IMR-90 (cell line): ENCODE results near the gene AATF. TPM values are rescaled to one million over a fixed set of nuclear protein-coding genes. Genes with fewer than 3 reads are reported as not detected.

Experiments
- ATAC-seq: fragments of 200-7000 bp; cut with Tn5 transposase; 2 replicates; pipeline ENCODE4 v1.9.1; 2020; ENCODE audit warnings: low read depth, mild to moderate bottlenecking, moderate library complexity
- BruUV-seq: library from RNA; stranded (reverse); fragments of 400-500 nt; replicated peaks from 2 replicates; lab custom pipeline; 2021; lab: Mats Ljungman, UMichigan
- CTCF ChIA-PET: fragments of 300-600 bp; formaldehyde crosslinking; extraction: SDS; loops from one replicate; lab custom pipeline; 2021; ENCODE audit warnings: antibody characterized with exemption; lab: Yijun Ruan, JAX
- POLR2A ChIA-PET: fragments of 300-600 bp; sonication (Branson Sonifier 250); formaldehyde crosslinking; loops from one replicate; lab custom pipeline; 2022; ENCODE audit warnings: antibody characterized with exemption; ENCODE audit not compliant: unreplicated experiment; lab: Charles Lee
- DNase-seq: peaks from one replicate; pipeline ENCODE4 v3.0.0; 2013
- H2AFZ ChIP-seq: replicated peaks from 2 replicates; pipeline ENCODE3; 2013; ENCODE audit warnings: low read length, mild to moderate bottlenecking; ENCODE audit not compliant: poor library complexity
- H2AK5ac ChIP-seq: 2 replicates; pipeline ENCODE4 v1.6.1; 2013; ENCODE audit warnings: low read depth, low read length, inconsistent platforms
- H2AK9ac ChIP-seq: replicated peaks from 2 replicates; pipeline ENCODE3; 2013; ENCODE audit warnings: mild to moderate bottlenecking, low read depth, low read length, moderate library complexity; ENCODE audit not compliant: poor library complexity
- H2BK120ac ChIP-seq: 2 replicates; pipeline ENCODE4 v1.6.1; 2013; ENCODE audit warnings: low read depth, low read length, inconsistent platforms
- H2BK15ac ChIP-seq: 3 replicates; pipeline ENCODE4 v1.6.1; 2013; ENCODE audit warnings: low read depth, low read length, inconsistent platforms
- H2BK20ac ChIP-seq: 2 replicates; pipeline ENCODE4 v1.6.1; 2013; ENCODE audit warnings: low read depth, mild to moderate bottlenecking, inconsistent platforms, low read length, moderate library complexity
- H2BK5ac ChIP-seq: 2 replicates; pipeline ENCODE4 v1.6.1; 2013; ENCODE audit warnings: mild to moderate bottlenecking, low read depth, low read length, inconsistent platforms; ENCODE audit not compliant: poor library complexity, severe bottlenecking
- H3K14ac ChIP-seq: replicated peaks from 2 replicates; pipeline ENCODE4 v1.6.1; 2013; ENCODE audit warnings: low read depth, low read length, inconsistent platforms
- H3K18ac ChIP-seq: 2 replicates; pipeline ENCODE4 v1.6.1; 2013; ENCODE audit warnings: low read depth, low read length, control low read depth
- H3K23ac ChIP-seq: 2 replicates; pipeline ENCODE4 v1.6.1; 2013; ENCODE audit warnings: low read depth, low read length, inconsistent platforms
- H3K27ac ChIP-seq: 2 replicates; pipeline ENCODE4 v1.5.1; 2013; ENCODE audit warnings: mild to moderate bottlenecking, control low read depth, low read length; ENCODE audit not compliant: insufficient read depth
- H3K27me3 ChIP-seq: 2 replicates; pipeline ENCODE4 v1.6.1; 2013; ENCODE audit warnings: low read length; ENCODE audit not compliant: control insufficient read depth, insufficient read depth
- H3K36me3 ChIP-seq: 2 replicates; pipeline ENCODE4 v1.6.1; 2013; ENCODE audit warnings: low read length, mixed read lengths; ENCODE audit not compliant: control insufficient read depth, insufficient read depth
- H3K4ac ChIP-seq: 2 replicates; pipeline ENCODE4 v1.6.1; 2013; ENCODE audit warnings: low read depth, low read length, inconsistent platforms
- H3K4me1 ChIP-seq: 2 replicates; pipeline ENCODE4 v1.6.1; 2013; ENCODE audit warnings: low read length, mixed read lengths; ENCODE audit not compliant: control insufficient read depth, insufficient read depth
- H3K4me2 ChIP-seq: 2 replicates; pipeline ENCODE4 v1.6.1; 2013; ENCODE audit warnings: low read depth, mild to moderate bottlenecking, control low read depth, low read length, moderate library complexity
- H3K4me3 ChIP-seq: 2 replicates; pipeline ENCODE4 v1.5.1; 2013; ENCODE audit warnings: low read depth, mild to moderate bottlenecking, control low read depth, low read length, moderate library complexity; ENCODE audit not compliant: insufficient read depth
- H3K56ac ChIP-seq: 2 replicates; pipeline ENCODE4 v1.6.1; 2013; ENCODE audit warnings: low read length, inconsistent platforms; ENCODE audit not compliant: insufficient read depth; ENCODE audit errors: extremely low read depth
- H3K79me1 ChIP-seq, 2 experiments: 2 replicates each; pipeline ENCODE4 v1.6.1; 2013; ENCODE audit warnings: low read length in 2 of 2, inconsistent platforms in 1 of 2, low read depth in 1 of 2
- H3K9ac ChIP-seq: 2 replicates; pipeline ENCODE4 v1.6.1; 2013; ENCODE audit warnings: low read depth, low read length, control low read depth
- H3K9me1 ChIP-seq: 2 replicates; pipeline ENCODE4 v1.6.1; 2013; ENCODE audit warnings: low read length, inconsistent platforms; ENCODE audit not compliant: insufficient read depth
- H3K9me3 ChIP-seq: 2 replicates; pipeline ENCODE4 v1.6.1; 2013; ENCODE audit warnings: low read length; ENCODE audit not compliant: control insufficient read depth, insufficient read depth
- H4K20me1 ChIP-seq: 2 replicates; pipeline ENCODE4 v1.6.1; 2013; ENCODE audit warnings: low read length, inconsistent platforms; ENCODE audit not compliant: insufficient read depth
- H4K5ac ChIP-seq: 2 replicates; pipeline ENCODE4 v1.6.1; 2013; ENCODE audit warnings: mild to moderate bottlenecking, low read depth, low read length, control low read depth
- H4K8ac ChIP-seq, 2 experiments: 2 replicates each; pipeline ENCODE4 v1.6.1; 2013; ENCODE audit warnings: low read depth in 2 of 2, low read length in 2 of 2, control low read depth in 1 of 2, inconsistent platforms in 1 of 2
- H4K91ac ChIP-seq: 2 replicates; pipeline ENCODE4 v1.6.1; 2013; ENCODE audit warnings: low read depth, low read length, inconsistent platforms; ENCODE audit not compliant: insufficient read depth
- BHLHE40 ChIP-seq: fragments of 150-350 bp; IDR thresholded peaks from 2 replicates; pipeline ENCODE4 v1.6.1; 2016; ENCODE audit warnings: mild to moderate bottlenecking, low read depth, low read length
- CHD1 ChIP-seq: IDR thresholded peaks from 2 replicates; pipeline ENCODE4 v1.6.1; 2012; ENCODE audit warnings: low read depth, low read length, improper control_type of control experiment
- MAZ ChIP-seq: IDR thresholded peaks from 2 replicates; pipeline ENCODE4 v1.6.1; 2012; ENCODE audit warnings: low read depth, mild to moderate bottlenecking, low read length, improper control_type of control experiment, moderate library complexity, borderline replicate concordance
- MXI1 ChIP-seq: IDR thresholded peaks from 2 replicates; pipeline ENCODE4 v1.6.1; 2012; ENCODE audit warnings: low read depth, mild to moderate bottlenecking, low read length, moderate library complexity, borderline replicate concordance
- POLR2A ChIP-seq: IDR thresholded peaks from 2 replicates; pipeline ENCODE4 v1.6.1; 2012; ENCODE audit warnings: mild to moderate bottlenecking, low read depth, low read length
- USF2 ChIP-seq: fragments of 150-350 bp; IDR thresholded peaks from 2 replicates; pipeline ENCODE4 v1.6.1; 2017; ENCODE audit warnings: mild to moderate bottlenecking, antibody characterized with exemption, low read length, low read depth
- dilution Hi-C: fragments of 300-500 bp; cut with HindIII; formaldehyde crosslinking; loops from one replicate; pipeline ENCODE4 v1.14.3; 2018; ENCODE audit warnings: low sequenced_read_pairs; ENCODE audit not compliant: unreplicated experiment
- in situ Hi-C: fragments of 300-500 bp; cut with MboI; formaldehyde crosslinking; loops from 3 replicates; pipeline ENCODE4 v1.14.3; 2019; ENCODE audit warnings: low sequenced_read_pairs, inconsistent platforms, mixed read lengths
- intact Hi-C: fragments of 100-400 bp; cut with micrococcal nuclease; formaldehyde crosslinking; loops from 2 replicates; pipeline ENCODE4 v1.10.0; 2022
- polyA plus RNA-seq, 3 experiments: library from polyadenylated mRNA; depleted of rRNA; stranded (reverse); fragments of >200 nt; gene quantifications; 2 replicates each; pipeline ENCODE4 v1.2.3, GENCODE V29; 2012; ENCODE audit warnings: low replicate concordance in 1 of 3
- total RNA-seq: library from RNA; depleted of rRNA; stranded (reverse); fragments of >200 nt; gene quantifications from 2 replicates; pipeline ENCODE4 v1.2.3, GENCODE V29; 2012

The AATF gene
- total and polyA plus RNA-seq, 2 of the 4 experiments (the other 2 are of a cell fraction) = 21.0 to 34.8 TPM

GRCh38 chr17:36922175-36922574, 26.6 kb upstream of the AATF start:
- H3K4me1 ChIP-seq = no peaks in the 10 kb centered on the region
- no peak overlapping the region for H2BK120ac ChIP-seq
- no peak overlapping the region for H3K4me3 ChIP-seq
- intact Hi-C loops (no loop called here), dilution Hi-C loops (no loop called here), in situ Hi-C loops (no loop called here)
- H2AK9ac ChIP-seq = no peak overlapping the region
- no peaks in the 10 kb centered on the region for H3K36me3 ChIP-seq
- POLR2A ChIA-PET = no interaction called here
- DNase-seq = no peak
- no peak overlapping the region for H2BK15ac ChIP-seq
- H3K9me3 ChIP-seq = no peaks in the 10 kb centered on the region
- H3K23ac ChIP-seq = no peak overlapping the region
- no peak overlapping the region for H4K5ac ChIP-seq
- H2BK5ac ChIP-seq = no peak overlapping the region
- H3K9me1 ChIP-seq = no peaks in the 10 kb centered on the region
- no peak overlapping the region for H3K56ac ChIP-seq
- CTCF ChIA-PET = no interaction called here
- no peak overlapping the region for H2BK20ac ChIP-seq
- TF ChIP-seq BHLHE40 (no peak), POLR2A (no peak), MAZ (no peak), CHD1 (no peak), USF2 (no peak), MXI1 (no peak)
- H3K9ac ChIP-seq = no peak overlapping the region
- H3K4ac ChIP-seq = no peak overlapping the region
- no peaks in the 10 kb centered on the region for H4K20me1 ChIP-seq
- ATAC-seq = no peak
- H2AFZ ChIP-seq = no peak overlapping the region
- no peak overlapping the region for H3K18ac ChIP-seq
- no peaks in the 10 kb centered on the region for H3K79me1 ChIP-seq
- H2AK5ac ChIP-seq = no peak overlapping the region
- no peak overlapping the region for H4K91ac ChIP-seq
- BruUV-seq = no TSS peak
- peaks cover 53% of the 10 kb centered on the region for H3K27me3 ChIP-seq
- no peak overlapping the region for H3K14ac ChIP-seq
- no peak overlapping the region for H3K4me2 ChIP-seq
- H4K8ac ChIP-seq = no peak overlapping the region
- H3K27ac ChIP-seq = no peak overlapping the region
